DMS153 (cell line): ENCODE data around the gene PDZRN4.
A peak's percentile ranks its signal among the peaks of the same experiment; 100 is the strongest.
"Not testable (repeated sequence)": the region's sequence is repeated elsewhere in the genome, so short reads cannot be mapped to it uniquely, and the experiment has no call there.

Experiments
- DNase-seq: peaks from one replicate; lab custom pipeline; 2025; lab: John Stamatoyannopoulos, UW

PDZRN4 gene

GRCh38 chr12:41188058-41188840 is at the start of gene PDZRN4:
TSS of gene PDZRN4 (plus strand) at chr12:41188320.
- peak; percentile 32 for DNase-seq

DNA sequence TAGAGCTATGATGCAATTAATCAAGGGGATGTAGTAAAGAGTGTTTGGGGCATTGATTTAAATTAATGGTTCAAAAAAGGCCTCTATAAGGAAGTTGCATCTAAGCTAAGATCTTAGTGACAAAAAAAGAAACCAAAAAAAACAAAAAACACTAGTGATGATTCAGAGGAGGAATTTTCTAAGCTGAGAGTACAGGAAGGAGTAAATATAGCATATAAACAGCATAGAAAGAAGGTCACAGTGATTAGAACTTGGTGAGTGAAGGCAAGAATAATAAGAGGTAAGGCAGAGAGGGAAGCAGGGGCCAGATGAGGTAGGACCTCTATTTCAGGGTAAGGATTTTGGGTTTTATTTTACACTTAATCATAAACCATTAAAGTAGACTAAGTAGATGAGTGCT is 48.0 kb upstream of the PDZRN4 start:
- DNase-seq, result no peak

DNA sequence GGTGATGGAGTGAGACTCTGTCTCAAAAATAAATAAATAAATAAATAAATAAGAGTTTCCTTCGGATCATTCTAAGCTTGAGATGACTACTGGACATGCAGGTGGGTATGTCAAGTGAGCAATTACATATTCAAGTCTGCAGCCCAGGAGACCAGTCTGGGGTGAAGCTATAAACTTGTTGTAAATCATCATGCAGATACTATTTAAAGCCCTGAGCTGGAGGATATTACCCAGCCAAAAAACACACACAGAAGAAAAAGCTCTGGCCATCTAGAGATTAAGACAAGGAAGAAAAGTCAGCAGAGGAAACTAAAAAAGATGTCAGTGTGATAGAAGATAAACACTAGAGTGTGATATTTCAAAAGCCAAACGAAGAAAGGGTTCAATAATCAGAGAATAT is 47.0 kb upstream of the PDZRN4 start:
- no peak for DNase-seq

- DNase-seq, result peak; percentile 19
Measured at GRCh38 chr12:41142376-41142775, 45.7 kb upstream of the PDZRN4 start.

- DNase-seq, result no peak
Measured at GRCh38 chr12:41151793-41152192, 36.3 kb upstream of the PDZRN4 start.

- DNase-seq, result no peak
Measured at GRCh38 chr12:41162461-41162860, 25.7 kb upstream of the PDZRN4 start.

- no peak for DNase-seq
Measured at GRCh38 chr12:41167701-41168100, 20.4 kb upstream of the PDZRN4 start.

DNA sequence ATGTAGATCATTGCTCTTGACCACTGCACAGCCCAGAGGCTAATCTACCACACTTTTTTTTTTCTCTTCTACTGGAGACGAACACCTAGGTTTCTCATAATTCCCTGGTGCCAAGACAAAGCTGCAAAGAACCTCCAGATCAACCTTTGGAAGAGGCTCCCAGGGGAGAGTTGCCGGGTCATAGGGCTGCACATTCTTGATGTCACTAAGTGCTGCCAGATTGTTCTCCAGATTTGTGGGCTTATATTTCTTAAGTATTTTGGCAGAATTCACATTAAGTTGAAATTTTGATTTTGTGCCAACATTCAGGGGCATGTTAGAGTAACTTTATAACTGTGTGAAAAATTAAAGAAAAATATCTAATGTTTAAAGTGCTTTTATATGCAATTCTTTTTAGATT is 13.5 kb upstream of the PDZRN4 start:
- DNase-seq, result no peak

- not testable (repeated sequence) for DNase-seq
Measured at GRCh38 chr12:41179507-41179906, 8.6 kb upstream of the PDZRN4 start.

GRCh38 chr12:41184864-41185263 is 3.3 kb upstream of the PDZRN4 start:
- DNase-seq, result no peak

GRCh38 chr12:41186026-41186425 is 2.1 kb upstream of the PDZRN4 start:
- DNase-seq, result no peak

GRCh38 chr12:41188841-41189394 is 798 bp downstream of the PDZRN4 start:
- DNase-seq, result no peak

GRCh38 chr12:41189395-41190251 is 1.5 kb downstream of the PDZRN4 start:
- DNase-seq, result no peak

DNA sequence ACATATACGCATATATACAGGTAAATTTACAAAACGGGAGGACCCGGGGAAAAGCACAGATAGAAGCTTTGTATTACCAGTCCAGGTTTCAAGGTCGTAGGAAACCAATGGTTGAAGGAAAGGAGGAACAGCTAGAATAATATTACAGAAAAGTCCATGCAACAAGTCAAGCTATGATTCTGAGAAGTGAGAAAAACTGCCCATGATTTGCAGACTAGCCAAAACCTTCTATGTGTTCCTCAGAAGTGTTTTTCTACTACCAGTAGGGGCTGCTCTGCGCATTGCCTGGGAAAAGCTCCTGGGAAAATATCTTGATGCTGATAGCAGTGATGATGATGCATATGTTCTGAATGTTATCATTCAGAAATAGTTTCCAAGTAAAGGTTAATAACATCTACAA is 2.2 kb downstream of the PDZRN4 start:
- no peak for DNase-seq

DNA sequence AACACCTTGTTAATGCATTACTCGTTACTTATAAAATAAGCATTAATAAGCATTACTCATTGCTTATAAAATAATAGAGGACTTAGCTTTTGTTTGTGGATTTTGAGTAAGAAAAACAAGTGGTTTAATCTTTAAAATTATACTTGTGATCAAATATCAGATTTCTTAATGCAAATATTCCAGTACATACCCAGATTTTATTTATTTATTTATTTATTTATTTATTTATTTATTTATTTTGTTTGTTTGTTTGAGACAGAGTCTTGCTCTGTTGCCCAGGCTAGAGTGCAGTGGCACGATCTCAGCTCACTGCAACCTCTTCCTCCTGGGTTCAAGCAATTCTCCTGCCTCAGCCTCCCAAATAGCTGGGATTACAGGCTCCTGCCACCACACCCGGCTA is 3.4 kb downstream of the PDZRN4 start:
- not testable (repeated sequence) for DNase-seq

DNA sequence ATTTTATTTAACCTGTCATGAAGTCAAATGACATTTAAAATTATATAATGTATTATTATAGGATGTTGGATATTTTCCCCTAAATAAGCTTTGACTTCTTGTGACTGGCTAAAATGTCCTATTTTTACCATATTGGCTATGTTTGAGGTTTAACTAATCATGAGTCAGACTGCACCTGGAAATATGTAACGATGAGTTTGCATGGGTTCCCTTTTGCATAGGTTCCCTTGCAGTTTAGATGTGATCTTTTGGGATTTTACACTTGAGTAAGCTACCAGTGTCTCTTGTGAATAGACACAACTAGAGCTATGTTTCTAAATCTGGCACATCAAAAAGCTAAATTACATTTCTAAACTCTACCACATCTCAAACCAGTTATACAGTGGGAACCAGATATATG is 5.2 kb downstream of the PDZRN4 start:
- no peak for DNase-seq

- DNase-seq, result no peak
Measured at GRCh38 chr12:41202051-41202450, 13.9 kb downstream of the PDZRN4 start.

DNA sequence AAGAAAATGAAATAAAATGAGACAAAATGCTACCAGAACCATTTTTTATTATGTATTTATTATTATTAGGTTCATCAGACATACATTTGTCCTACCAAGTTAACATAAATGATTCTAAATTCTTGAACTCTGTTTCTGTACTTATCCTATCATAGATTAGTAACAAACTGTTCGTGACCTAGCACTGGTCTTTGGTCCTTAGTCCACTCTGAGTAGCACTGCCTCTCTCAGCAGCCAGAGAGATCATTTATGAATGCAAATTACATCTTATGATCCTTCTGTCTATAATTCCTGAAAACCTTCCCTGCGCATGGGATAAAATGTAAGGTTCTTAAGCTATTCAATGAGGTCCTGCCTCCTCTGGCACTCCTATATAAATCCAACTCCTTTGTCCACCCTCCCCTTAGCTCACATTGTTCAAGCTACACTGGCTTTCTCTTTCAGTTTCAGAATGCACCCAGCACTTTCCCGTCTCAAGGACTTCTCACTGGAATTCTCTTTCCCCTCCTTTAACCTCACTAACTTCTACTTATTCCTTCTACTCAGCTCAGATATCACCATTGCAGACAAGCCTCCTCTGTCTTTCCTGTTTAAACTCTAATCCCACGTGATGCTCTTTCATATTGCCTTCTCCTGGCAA is 17.1 kb downstream of the PDZRN4 start:
- no peak for DNase-seq

GRCh38 chr12:41206298-41206697 is 18.2 kb downstream of the PDZRN4 start:
- DNase-seq, result no peak

DNA sequence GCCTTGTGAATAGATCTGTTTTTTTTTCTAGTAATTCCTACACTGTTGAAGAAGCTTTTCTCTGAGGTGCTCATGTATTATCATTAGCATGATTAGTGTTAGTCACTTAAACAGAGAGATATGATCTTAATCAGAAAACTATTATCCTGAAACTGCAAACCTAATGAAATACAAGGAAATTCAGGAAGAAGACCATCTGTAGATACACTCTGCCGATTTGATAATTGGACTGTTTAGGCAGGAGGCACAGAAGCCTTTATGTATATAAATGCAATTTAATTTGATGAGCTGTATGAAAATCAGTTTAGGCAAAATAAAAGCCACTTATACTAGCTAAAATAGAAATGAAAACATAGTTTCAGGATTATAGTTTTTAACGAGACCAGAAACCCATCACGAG is 23.3 kb downstream of the PDZRN4 start:
- no peak for DNase-seq

DNA sequence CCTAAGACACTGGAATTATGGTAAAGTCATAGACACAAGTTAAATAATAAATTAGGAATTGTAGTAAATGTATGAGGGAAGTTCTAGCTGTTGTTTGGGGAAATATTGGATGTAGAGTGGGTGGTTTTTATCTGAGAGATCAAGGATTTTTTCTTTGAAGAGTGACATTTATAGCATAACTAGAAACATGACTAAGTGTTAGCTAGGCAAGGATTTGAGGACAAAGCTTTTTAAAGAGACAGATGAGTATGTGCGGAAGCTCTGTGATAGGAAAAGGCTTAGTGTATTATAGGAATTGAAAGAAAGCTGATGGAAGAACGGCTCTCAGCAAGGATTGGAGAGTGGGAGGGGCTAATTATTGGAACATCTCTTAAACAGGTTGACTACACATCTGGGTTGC is 24.5 kb downstream of the PDZRN4 start:
- no peak for DNase-seq

- no peak for DNase-seq
Measured at GRCh38 chr12:41213107-41213506, 25.0 kb downstream of the PDZRN4 start.
